ENCODE measurements around the gene FBXO45. TPM values are rescaled to one million over a fixed set of nuclear protein-coding genes. Genes with fewer than 3 reads are reported as not detected.
"Not testable (repeated sequence)": the region's sequence is repeated elsewhere in the genome, so short reads cannot be mapped to it uniquely, and the experiment has no call there.

Gene FBXO45
- total RNA-seq, 2 donors from 2014 or later: 7.9 to 8.4 TPM

- DNase-seq (peak; percentile 87), ATAC-seq (peak; percentile 91 to 97)
- intact Hi-C loops (cut with DNase I): loop anchor here in 1 of 2 donors (1.0 to 5.0 kb wide), 2 partner anchors 76 to 363 kb away; no protein-coding TSS in a partner anchor
Observed at GRCh38 chr3:196609343-196609775, 40.9 kb downstream of the FBXO45 start.

GRCh38 chr3:196609805-196610515, 41.5 kb downstream of the FBXO45 start:
- no peak for ATAC-seq
- intact Hi-C loops (cut with DNase I): loop anchor here (1.0 to 5.0 kb wide), 3 partner anchors 72 to 362 kb away; no protein-coding TSS in a partner anchor
- DNase-seq: no peak

- intact Hi-C loops (cut with DNase I): loop anchor here in 1 of 2 donors (5.0 kb wide), 1 partner anchor 70 kb away; no protein-coding TSS in a partner anchor
- ATAC-seq (peak; percentile 38 to 40), DNase-seq (no peak)
Observed at GRCh38 chr3:196611761-196612483, 43.5 kb downstream of the FBXO45 start.

- intact Hi-C loops (cut with DNase I); DNase-seq: not testable (repeated sequence)
Observed at GRCh38 chr3:196615234-196615633, 46.8 kb downstream of the FBXO45 start.

GRCh38 chr3:196617256-196617655, 48.8 kb downstream of the FBXO45 start:
- intact Hi-C loops (cut with DNase I): no loop called here
- DNase-seq (no peak), ATAC-seq (peak in 1 of 2 donors; percentile 15)

More at GRCh38 chr3:196615234-196615633, 46.8 kb downstream of the FBXO45 start:
- not testable (repeated sequence) for ATAC-seq

- intact Hi-C loops (cut with DNase I): no loop called here
- ATAC-seq: no peak
- DNase-seq: no peak
Observed at GRCh38 chr3:196619223-196619622, 50.8 kb downstream of the FBXO45 start.

GRCh38 chr3:196619627-196620026, 51.2 kb downstream of the FBXO45 start:
- intact Hi-C loops (cut with DNase I); DNase-seq; ATAC-seq: not testable (repeated sequence)

GRCh38 chr3:196620161-196620604, 51.7 kb downstream of the FBXO45 start:
- intact Hi-C loops (cut with DNase I): no loop called here
- DNase-seq (peak; percentile 54), ATAC-seq (peak; percentile 22 to 31)

- intact Hi-C loops (cut with DNase I): no loop called here
- DNase-seq (no peak), ATAC-seq (no peak)
Observed at GRCh38 chr3:196620684-196621083, 52.2 kb downstream of the FBXO45 start.

- intact Hi-C loops (cut with DNase I): no loop called here
- no peak for DNase-seq
- ATAC-seq: no peak
Observed at GRCh38 chr3:196621611-196622010, 53.2 kb downstream of the FBXO45 start.

GRCh38 chr3:196624067-196624790, 55.8 kb downstream of the FBXO45 start:
- ATAC-seq (peak; percentile 48 to 72), DNase-seq (no peak)

GRCh38 chr3:196624907-196625306, 56.4 kb downstream of the FBXO45 start:
- ATAC-seq (peak; percentile 62 to 80), DNase-seq (no peak)
- intact Hi-C loops (cut with DNase I): no loop called here

More at GRCh38 chr3:196624067-196624790, 55.8 kb downstream of the FBXO45 start:
- intact Hi-C loops (cut with DNase I): no loop called here

GRCh38 chr3:196625331-196625730, 56.9 kb downstream of the FBXO45 start:
- peak in 1 of 2 donors; percentile 9 for ATAC-seq
- intact Hi-C loops (cut with DNase I): no loop called here
- DNase-seq: no peak

GRCh38 chr3:196627918-196628231, 59.4 kb downstream of the FBXO45 start:
- ATAC-seq (no peak), DNase-seq (no peak)
- intact Hi-C loops (cut with DNase I): no loop called here

- ATAC-seq: no peak
- DNase-seq: no peak
- intact Hi-C loops (cut with DNase I): no loop called here
Observed at GRCh38 chr3:196629228-196629627, 60.8 kb downstream of the FBXO45 start.

GRCh38 chr3:196631682-196632045, 63.2 kb downstream of the FBXO45 start:
- intact Hi-C loops (cut with DNase I): loop anchor here in 1 of 2 donors (2.0 kb wide), 1 partner anchor 63 kb away; the partner anchor contains the start of genes FBXO45 and WDR53
- ATAC-seq: no peak

GRCh38 chr3:196632046-196632751, 63.7 kb downstream of the FBXO45 start:
- intact Hi-C loops (cut with DNase I): no loop called here
- ATAC-seq: peak; percentile 93 to 94

More at GRCh38 chr3:196631682-196632045, 63.2 kb downstream of the FBXO45 start:
- no peak for DNase-seq

GRCh38 chr3:196633555-196634151, 65.2 kb downstream of the FBXO45 start:
- intact Hi-C loops (cut with DNase I): no loop called here
- no peak for ATAC-seq
- DNase-seq: no peak

More at GRCh38 chr3:196632046-196632751, 63.7 kb downstream of the FBXO45 start:
- DNase-seq: peak; percentile 92
